Measurements from ENCODE around the gene CIAO2A. TPM values are rescaled to one million over a fixed set of nuclear protein-coding genes. Genes with fewer than 3 reads are reported as not detected.

CIAO2A gene
- total RNA-seq, 1 donor from 2014 or later: 33.8 TPM

DNA sequence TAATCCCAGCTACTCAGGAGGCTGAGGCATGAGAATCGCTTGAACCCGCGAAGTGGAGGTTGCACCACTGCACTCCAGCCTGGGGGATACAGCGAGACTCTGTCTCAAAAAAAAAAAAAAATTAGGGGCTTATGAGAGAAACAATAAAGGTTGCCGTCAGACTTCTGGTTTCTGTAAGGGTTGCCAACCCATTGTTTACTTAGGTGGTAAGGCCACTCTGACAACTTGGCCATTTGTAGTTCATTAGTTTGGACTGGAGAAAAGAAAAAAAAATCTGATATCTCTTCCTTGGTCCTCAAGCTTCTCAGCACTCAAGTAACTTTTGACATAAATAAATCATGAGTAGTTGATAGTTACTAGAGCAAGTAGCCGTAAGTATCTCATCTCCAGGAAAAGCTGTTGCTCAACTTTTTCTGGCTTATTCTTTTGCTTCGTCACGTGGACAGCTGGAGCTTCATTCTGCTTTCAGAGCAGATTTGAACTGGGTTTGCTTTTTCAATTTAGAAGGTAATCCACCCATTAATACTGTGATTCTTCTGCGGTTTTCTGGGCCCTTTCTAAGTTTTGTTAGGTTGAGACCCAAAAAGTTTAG, 11.6 kb upstream of the CIAO2A start:
- Mint-ChIP-seq H3K4me3 (ENCODE audit: unreplicated experiment) (no peak overlapping the region), H3K4me1 (ENCODE audit: unreplicated experiment) (no peaks in the 10 kb centered on the region), H3K27me3 (ENCODE audit: unreplicated experiment) (no peaks in the 10 kb centered on the region), H3K27ac (ENCODE audit: unreplicated experiment) (no peak overlapping the region), H3K36me3 (ENCODE audit: unreplicated experiment) (peaks cover 3% of the 10 kb centered on the region), H3K9me3 (ENCODE audit: unreplicated experiment) (no peaks in the 10 kb centered on the region)
- TF ChIP-seq, protein P1, sequence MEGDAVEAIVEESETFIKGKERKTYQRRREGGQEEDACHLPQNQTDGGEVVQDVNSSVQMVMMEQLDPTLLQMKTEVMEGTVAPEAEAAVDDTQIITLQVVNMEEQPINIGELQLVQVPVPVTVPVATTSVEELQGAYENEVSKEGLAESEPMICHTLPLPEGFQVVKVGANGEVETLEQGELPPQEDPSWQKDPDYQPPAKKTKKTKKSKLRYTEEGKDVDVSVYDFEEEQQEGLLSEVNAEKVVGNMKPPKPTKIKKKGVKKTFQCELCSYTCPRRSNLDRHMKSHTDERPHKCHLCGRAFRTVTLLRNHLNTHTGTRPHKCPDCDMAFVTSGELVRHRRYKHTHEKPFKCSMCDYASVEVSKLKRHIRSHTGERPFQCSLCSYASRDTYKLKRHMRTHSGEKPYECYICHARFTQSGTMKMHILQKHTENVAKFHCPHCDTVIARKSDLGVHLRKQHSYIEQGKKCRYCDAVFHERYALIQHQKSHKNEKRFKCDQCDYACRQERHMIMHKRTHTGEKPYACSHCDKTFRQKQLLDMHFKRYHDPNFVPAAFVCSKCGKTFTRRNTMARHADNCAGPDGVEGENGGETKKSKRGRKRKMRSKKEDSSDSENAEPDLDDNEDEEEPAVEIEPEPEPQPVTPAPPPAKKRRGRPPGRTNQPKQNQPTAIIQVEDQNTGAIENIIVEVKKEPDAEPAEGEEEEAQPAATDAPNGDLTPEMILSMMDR (IDR thresholded peaks at IDR 0.05): no peak
- DNase-seq (ENCODE audit: extremely low spot score, unreplicated experiment): no peak

DNA sequence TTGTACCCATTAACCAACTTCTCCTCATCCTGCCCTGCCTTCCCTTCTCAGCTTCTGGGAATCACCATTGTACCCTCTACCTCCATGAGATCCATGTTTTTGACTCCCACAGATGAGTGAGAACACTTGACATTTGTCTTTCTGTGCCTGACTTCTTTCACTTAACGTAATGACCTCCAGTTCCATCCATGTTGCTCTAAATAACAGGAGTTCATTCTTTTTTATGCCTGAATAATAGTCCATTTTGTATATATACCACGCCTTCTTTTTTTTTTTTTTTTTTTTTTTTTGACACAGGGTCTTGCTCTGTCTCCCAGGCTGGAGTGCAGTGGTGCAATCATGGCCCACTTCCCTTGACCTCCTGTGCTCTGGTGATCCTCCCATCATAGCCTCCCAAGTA, 8.9 kb upstream of the CIAO2A start:
- Mint-ChIP-seq H3K27me3 (ENCODE audit: unreplicated experiment) (no peaks in the 10 kb centered on the region), H3K36me3 (ENCODE audit: unreplicated experiment) (peaks cover 6% of the 10 kb centered on the region), H3K4me1 (ENCODE audit: unreplicated experiment) (peaks cover 9% of the 10 kb centered on the region), H3K4me3 (ENCODE audit: unreplicated experiment) (no peak overlapping the region), H3K9me3 (ENCODE audit: unreplicated experiment) (no peaks in the 10 kb centered on the region), H3K27ac (ENCODE audit: unreplicated experiment) (no peak overlapping the region)
- DNase-seq (ENCODE audit: extremely low spot score, unreplicated experiment): no peak
- TF ChIP-seq, protein P1 (IDR thresholded peaks at IDR 0.05): no peak

DNA sequence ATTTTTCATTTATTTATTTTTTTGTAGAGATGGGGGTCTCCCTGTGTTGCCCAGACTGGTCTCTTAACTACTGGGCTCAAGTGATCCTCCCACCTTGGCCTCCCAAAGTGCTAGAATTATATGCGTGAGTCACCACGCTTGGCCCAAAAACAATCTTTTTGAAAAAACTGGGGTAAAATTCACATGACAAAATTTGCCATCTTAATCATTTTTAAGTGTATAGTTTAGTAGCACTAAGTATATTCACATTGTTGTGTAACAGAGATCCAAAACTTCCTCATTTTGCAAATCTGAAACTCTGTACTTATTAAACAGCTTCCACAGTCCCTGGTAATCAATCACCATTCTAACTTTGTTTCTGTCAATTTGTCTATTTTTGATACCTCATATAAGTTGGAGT, 7.3 kb upstream of the CIAO2A start:
- peaks cover 6% of the 10 kb centered on the region for H3K36me3 Mint-ChIP-seq (ENCODE audit: unreplicated experiment)
- DNase-seq (ENCODE audit: extremely low spot score, unreplicated experiment): no peak
- peaks cover 20% of the 10 kb centered on the region for H3K4me1 Mint-ChIP-seq (ENCODE audit: unreplicated experiment)
- no peak overlapping the region for H3K4me3 Mint-ChIP-seq (ENCODE audit: unreplicated experiment)
- H3K27me3 Mint-ChIP-seq (ENCODE audit: unreplicated experiment): no peaks in the 10 kb centered on the region
- H3K27ac Mint-ChIP-seq (ENCODE audit: unreplicated experiment): no peak overlapping the region
- no peaks in the 10 kb centered on the region for H3K9me3 Mint-ChIP-seq (ENCODE audit: unreplicated experiment)
- TF ChIP-seq, protein P1 (IDR thresholded peaks at IDR 0.05): no peak

DNA sequence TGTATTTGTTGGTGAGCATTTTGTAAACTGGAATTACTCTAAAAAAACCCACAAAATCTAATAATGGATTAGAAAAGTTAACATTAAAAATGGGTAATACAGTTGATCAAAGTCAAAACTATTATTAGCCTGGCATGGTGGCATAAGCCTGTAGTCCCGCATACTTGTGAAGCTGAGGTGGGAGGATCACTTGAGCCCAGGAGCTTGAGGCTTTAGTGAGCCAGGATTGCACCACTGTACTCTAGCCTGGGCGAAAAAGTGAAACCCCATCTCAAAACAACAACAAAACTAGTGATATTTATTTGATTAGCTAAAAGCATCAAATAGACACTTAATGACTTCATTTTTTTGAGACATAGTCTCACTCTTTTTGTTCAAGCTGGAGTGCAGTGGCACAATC, 5.7 kb upstream of the CIAO2A start:
- H3K27me3 Mint-ChIP-seq (ENCODE audit: unreplicated experiment): no peaks in the 10 kb centered on the region
- H3K4me1 Mint-ChIP-seq (ENCODE audit: unreplicated experiment): peaks cover 31% of the 10 kb centered on the region
- peaks cover 7% of the 10 kb centered on the region for H3K36me3 Mint-ChIP-seq (ENCODE audit: unreplicated experiment)
- H3K9me3 Mint-ChIP-seq (ENCODE audit: unreplicated experiment): no peaks in the 10 kb centered on the region
- H3K27ac Mint-ChIP-seq (ENCODE audit: unreplicated experiment): no peak overlapping the region
- no peak overlapping the region for H3K4me3 Mint-ChIP-seq (ENCODE audit: unreplicated experiment)
- no peak for DNase-seq (ENCODE audit: extremely low spot score, unreplicated experiment)
- TF ChIP-seq, protein P1 (IDR thresholded peaks at IDR 0.05): no peak

DNA sequence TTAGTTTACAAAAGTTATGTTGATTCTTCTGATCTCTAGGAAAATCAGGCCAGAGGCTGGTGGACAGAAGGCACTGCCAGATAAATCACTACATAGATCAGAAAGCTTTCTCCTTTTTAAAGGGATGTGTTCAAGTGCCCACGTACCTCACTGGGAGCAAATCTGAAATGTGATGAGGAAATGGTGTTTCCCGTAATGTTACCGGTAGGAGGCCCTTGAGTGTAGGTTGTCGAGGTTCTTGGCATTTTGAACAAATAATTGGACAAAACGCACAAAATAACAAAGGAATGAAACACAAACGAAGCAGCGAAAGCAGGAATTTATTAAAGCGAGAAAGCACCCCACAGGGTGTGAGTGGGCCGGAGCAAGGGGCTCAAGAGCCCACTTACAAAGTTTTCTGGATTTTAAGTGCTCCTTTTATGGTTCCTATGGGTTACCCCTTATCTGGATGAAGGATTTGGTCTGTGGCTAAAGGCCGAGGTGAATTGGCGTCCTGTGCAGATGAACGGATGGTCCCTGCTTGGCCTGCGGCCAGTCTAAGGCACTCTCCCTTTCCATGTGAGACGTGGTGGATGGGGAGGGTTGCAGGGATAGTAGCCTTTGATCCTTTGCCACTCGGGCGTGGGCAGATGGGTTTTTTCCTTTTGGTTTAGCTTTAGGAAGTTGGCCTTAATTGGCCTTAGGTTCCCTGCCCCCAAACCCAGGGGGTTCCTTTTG, 3.2 kb upstream of the CIAO2A start:
- Mint-ChIP-seq H3K27ac (ENCODE audit: unreplicated experiment) (peak overlapping the region; percentile 98), H3K4me1 (ENCODE audit: unreplicated experiment) (peaks cover 47% of the 10 kb centered on the region), H3K36me3 (ENCODE audit: unreplicated experiment) (peaks cover 4% of the 10 kb centered on the region), H3K9me3 (ENCODE audit: unreplicated experiment) (no peaks in the 10 kb centered on the region), H3K4me3 (ENCODE audit: unreplicated experiment) (peak overlapping the region; percentile 96), H3K27me3 (ENCODE audit: unreplicated experiment) (no peaks in the 10 kb centered on the region)
- TF ChIP-seq, protein P1 (IDR thresholded peaks at IDR 0.05): peak; percentile 28
- no peak for DNase-seq (ENCODE audit: extremely low spot score, unreplicated experiment)

Data from osteocyte (in vitro differentiated cells).